ENCODE data around the gene IL3. TPM values are rescaled to one million over a fixed set of nuclear protein-coding genes. Genes with fewer than 3 reads are reported as not detected.
A peak's percentile ranks its signal among the peaks of the same experiment; 100 is the strongest.

Gene IL3
- total RNA-seq, 2 experiments from 2014 or later: 0.25 to 0.98 TPM

- DNase-seq (peak; percentile 90), ATAC-seq (peak; percentile 63)
- H3K4me3 Mint-ChIP-seq: no peak overlapping the region
- intact Hi-C loops (cut with micrococcal nuclease): loop anchor here (5.0 to 10.0 kb wide), 3 partner anchors 172 to 312 kb away; partner anchors contain the start of gene FNIP1
- H3K4me1 Mint-ChIP-seq (ENCODE audit: low read depth): peaks cover 32% of the 10 kb centered on the region
- CTCF ChIA-PET: interaction anchor here (0.6 to 4.0 kb wide), 81 partner anchors 8 to 623 kb away, joined by 3 to 45 read pairs (median 4); partner anchors contain the start of genes ACSL6, CSF2, MEIKIN and P4HA2
- H3K9me3 Mint-ChIP-seq: no peaks in the 10 kb centered on the region
- no peaks in the 10 kb centered on the region for H3K36me3 Mint-ChIP-seq (ENCODE audit: low read depth)
- TF ChIP-seq CTCF (IDR thresholded peaks at IDR 0.05): peak; percentile 99
- no peaks in the 10 kb centered on the region for H3K27me3 Mint-ChIP-seq
- H3K27ac Mint-ChIP-seq: peak overlapping the region; percentile 27
- POLR2A ChIA-PET: interaction anchor here (1.5 kb wide), 1 partner anchor 252 kb away, joined by 3 read pairs; no protein-coding TSS in a partner anchor
Observed at GRCh38 chr5:132063090-132063911, 2.8 kb downstream of the IL3 start.

- no peak overlapping the region for H3K27ac Mint-ChIP-seq
- intact Hi-C loops (cut with micrococcal nuclease): loop anchor here (2.0 to 10.0 kb wide), 4 partner anchors 113 to 311 kb away; partner anchors contain the start of gene FNIP1
- no peak for DNase-seq
- no peak for ATAC-seq
- no peaks in the 10 kb centered on the region for H3K9me3 Mint-ChIP-seq
- H3K36me3 Mint-ChIP-seq (ENCODE audit: low read depth): no peaks in the 10 kb centered on the region
- CTCF ChIA-PET: interaction anchor here (0.9 to 3.6 kb wide), 35 partner anchors 9 to 309 kb away, joined by 3 to 20 read pairs (median 5); partner anchors contain the start of genes MEIKIN, SLC22A4 and SLC22A5
- peaks cover 33% of the 10 kb centered on the region for H3K4me1 Mint-ChIP-seq (ENCODE audit: low read depth)
- no peak for TF ChIP-seq CTCF (IDR thresholded peaks at IDR 0.05)
- POLR2A ChIA-PET: interaction anchor here (0.9 to 1.1 kb wide), 2 partner anchors 38 to 115 kb away, joined by 3 to 4 read pairs; no protein-coding TSS in a partner anchor
- H3K4me3 Mint-ChIP-seq: no peak overlapping the region
- no peaks in the 10 kb centered on the region for H3K27me3 Mint-ChIP-seq
Observed at GRCh38 chr5:132064140-132064539, 3.7 kb downstream of the IL3 start.

- POLR2A ChIA-PET: interaction anchor here (0.9 to 1.1 kb wide), 3 partner anchors 34 to 115 kb away, joined by 3 to 4 read pairs (median 4); no protein-coding TSS in a partner anchor
Observed at GRCh38 chr5:132064738-132065331, 4.4 kb downstream of the IL3 start.

GRCh38 chr5:132065351-132065937, 5.0 kb downstream of the IL3 start:
- ATAC-seq (peak; percentile 63), DNase-seq (peak; percentile 80)
- intact Hi-C loops (cut with micrococcal nuclease): loop anchor here (2.0 to 10.0 kb wide), 3 partner anchors 111 to 309 kb away; no protein-coding TSS in a partner anchor
- H3K9me3 Mint-ChIP-seq: no peaks in the 10 kb centered on the region
- POLR2A ChIA-PET: interaction anchor here (0.6 to 1.1 kb wide), 4 partner anchors 33 to 719 kb away, joined by 3 to 4 read pairs (median 4); no protein-coding TSS in a partner anchor
- no peaks in the 10 kb centered on the region for H3K36me3 Mint-ChIP-seq (ENCODE audit: low read depth)
- peaks cover 39% of the 10 kb centered on the region for H3K4me1 Mint-ChIP-seq (ENCODE audit: low read depth)
- H3K4me3 Mint-ChIP-seq: no peak overlapping the region
- H3K27ac Mint-ChIP-seq: peak overlapping the region; percentile 40
- CTCF ChIA-PET: interaction anchor here (0.6 to 3.6 kb wide), 49 partner anchors 8 to 436 kb away, joined by 3 to 20 read pairs (median 4); partner anchors contain the start of genes ACSL6, CSF2, SLC22A4 and SLC22A5
- TF ChIP-seq CTCF (IDR thresholded peaks at IDR 0.05): no peak
- no peaks in the 10 kb centered on the region for H3K27me3 Mint-ChIP-seq

More at GRCh38 chr5:132064738-132065331, 4.4 kb downstream of the IL3 start:
- Mint-ChIP-seq H3K27me3 (no peaks in the 10 kb centered on the region), H3K36me3 (ENCODE audit: low read depth) (no peaks in the 10 kb centered on the region), H3K9me3 (no peaks in the 10 kb centered on the region), H3K27ac (peak overlapping the region; percentile 6), H3K4me1 (ENCODE audit: low read depth) (peaks cover 34% of the 10 kb centered on the region), H3K4me3 (no peak overlapping the region)
- ATAC-seq (peak; percentile 78), DNase-seq (peak; percentile 93)
- TF ChIP-seq CTCF (IDR thresholded peaks at IDR 0.05): peak; percentile 92
- CTCF ChIA-PET: interaction anchor here (0.6 to 3.6 kb wide), 48 partner anchors 9 to 436 kb away, joined by 3 to 20 read pairs (median 4); partner anchors contain the start of genes ACSL6, CSF2, SLC22A4 and SLC22A5
- intact Hi-C loops (cut with micrococcal nuclease): loop anchor here (2.0 to 10.0 kb wide), 4 partner anchors 112 to 310 kb away; partner anchors contain the start of gene FNIP1

All from activated CD8-positive, alpha-beta T cell treated with anti-CD3 and anti-CD28 coated beads for 36 hours (primary cell).